ENCODE results near the gene OAS3.

DNA sequence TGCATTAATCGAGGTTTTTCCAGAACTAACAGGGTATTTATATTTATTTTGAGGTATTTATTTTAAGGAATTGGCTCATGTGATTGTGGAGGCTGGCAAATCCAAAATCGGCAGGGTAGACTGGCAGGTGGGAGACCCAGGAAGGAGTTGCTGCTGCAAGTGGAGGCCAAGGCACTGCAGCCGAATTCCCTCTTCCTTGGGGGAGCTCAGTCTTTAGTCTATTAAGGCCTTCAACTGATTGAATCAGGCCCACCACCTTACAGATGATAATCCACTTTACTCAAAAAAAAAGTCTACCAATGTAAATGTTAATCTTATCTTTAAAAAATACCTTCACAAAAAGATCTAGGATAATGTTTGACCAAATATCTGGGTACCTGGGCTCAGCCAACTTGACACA lies 38.9 kb downstream of the OAS3 start:
- TF ChIP-seq, protein P1, sequence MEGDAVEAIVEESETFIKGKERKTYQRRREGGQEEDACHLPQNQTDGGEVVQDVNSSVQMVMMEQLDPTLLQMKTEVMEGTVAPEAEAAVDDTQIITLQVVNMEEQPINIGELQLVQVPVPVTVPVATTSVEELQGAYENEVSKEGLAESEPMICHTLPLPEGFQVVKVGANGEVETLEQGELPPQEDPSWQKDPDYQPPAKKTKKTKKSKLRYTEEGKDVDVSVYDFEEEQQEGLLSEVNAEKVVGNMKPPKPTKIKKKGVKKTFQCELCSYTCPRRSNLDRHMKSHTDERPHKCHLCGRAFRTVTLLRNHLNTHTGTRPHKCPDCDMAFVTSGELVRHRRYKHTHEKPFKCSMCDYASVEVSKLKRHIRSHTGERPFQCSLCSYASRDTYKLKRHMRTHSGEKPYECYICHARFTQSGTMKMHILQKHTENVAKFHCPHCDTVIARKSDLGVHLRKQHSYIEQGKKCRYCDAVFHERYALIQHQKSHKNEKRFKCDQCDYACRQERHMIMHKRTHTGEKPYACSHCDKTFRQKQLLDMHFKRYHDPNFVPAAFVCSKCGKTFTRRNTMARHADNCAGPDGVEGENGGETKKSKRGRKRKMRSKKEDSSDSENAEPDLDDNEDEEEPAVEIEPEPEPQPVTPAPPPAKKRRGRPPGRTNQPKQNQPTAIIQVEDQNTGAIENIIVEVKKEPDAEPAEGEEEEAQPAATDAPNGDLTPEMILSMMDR (IDR thresholded peaks at IDR 0.05; ENCODE audit: low read depth, low read length, poor library complexity, severe bottlenecking), result no peak
- TF ChIP-seq EZH2phosphoT487 (IDR thresholded peaks at IDR 0.05; ENCODE audit: borderline replicate concordance, low read length), result no peak

Data from DOHH2 (cell line).